Hepatocyte (in vitro differentiated cells): ENCODE results near the gene CDKN3.
"Not testable (repeated sequence)": the region's sequence is repeated elsewhere in the genome, so short reads cannot be mapped to it uniquely, and the experiment has no call there.

Experiments used
- EZH2 ChIP-seq: fragments of 200-600 bp; sonication (generic); IDR thresholded peaks from 2 replicates; pipeline ENCODE4 v1.6.1; 2016; ENCODE audit warnings: antibody characterized with exemption, mild to moderate bottlenecking, borderline replicate concordance
- TF ChIP-seq, protein P1 (sequence below): fragments of 200-600 bp; sonication (generic); IDR thresholded peaks from 2 replicates; pipeline ENCODE4 v1.5.1; 2016; ENCODE audit warnings: antibody characterized with exemption, mild to moderate bottlenecking; ENCODE audit not compliant: poor library complexity

DNA sequence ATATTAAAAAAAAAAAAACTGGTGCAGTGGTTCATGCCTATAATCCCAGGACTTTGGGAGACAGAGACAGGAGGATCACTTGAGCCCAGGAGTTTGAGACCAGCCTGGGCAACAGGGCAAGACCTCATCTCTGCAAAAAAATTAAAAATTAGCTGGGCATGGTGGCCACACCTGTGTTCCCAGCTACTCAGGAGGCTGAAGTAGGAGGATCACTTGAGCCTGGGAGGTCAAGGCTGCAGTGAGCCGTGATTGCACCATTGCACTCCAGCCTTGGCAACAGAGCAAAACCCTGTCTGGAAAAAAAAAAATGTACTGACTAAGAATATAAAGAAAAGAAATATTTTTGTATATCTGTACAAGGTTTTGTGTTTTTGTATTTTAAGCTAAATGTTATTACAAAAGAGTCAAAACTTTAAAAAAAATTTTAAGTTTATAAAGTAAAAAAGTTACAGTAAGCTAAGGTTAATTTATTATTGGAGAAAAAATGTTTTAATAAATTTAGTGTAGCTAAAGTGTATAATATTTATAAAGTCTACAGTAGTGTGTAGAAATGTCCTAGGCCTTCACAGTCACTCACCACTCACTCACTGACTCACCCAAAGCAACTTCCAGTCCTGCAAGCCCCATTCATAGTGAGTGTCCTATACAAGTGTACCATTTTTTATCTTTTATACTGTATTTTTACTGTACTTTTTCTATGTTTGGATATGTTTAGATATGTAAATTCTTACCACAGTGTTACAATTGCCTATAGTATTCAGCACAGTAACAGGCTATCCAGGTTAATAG is 60.2 kb downstream of the CDKN3 start:
- not testable (repeated sequence) for TF ChIP-seq EZH2
- TF ChIP-seq, protein P1, sequence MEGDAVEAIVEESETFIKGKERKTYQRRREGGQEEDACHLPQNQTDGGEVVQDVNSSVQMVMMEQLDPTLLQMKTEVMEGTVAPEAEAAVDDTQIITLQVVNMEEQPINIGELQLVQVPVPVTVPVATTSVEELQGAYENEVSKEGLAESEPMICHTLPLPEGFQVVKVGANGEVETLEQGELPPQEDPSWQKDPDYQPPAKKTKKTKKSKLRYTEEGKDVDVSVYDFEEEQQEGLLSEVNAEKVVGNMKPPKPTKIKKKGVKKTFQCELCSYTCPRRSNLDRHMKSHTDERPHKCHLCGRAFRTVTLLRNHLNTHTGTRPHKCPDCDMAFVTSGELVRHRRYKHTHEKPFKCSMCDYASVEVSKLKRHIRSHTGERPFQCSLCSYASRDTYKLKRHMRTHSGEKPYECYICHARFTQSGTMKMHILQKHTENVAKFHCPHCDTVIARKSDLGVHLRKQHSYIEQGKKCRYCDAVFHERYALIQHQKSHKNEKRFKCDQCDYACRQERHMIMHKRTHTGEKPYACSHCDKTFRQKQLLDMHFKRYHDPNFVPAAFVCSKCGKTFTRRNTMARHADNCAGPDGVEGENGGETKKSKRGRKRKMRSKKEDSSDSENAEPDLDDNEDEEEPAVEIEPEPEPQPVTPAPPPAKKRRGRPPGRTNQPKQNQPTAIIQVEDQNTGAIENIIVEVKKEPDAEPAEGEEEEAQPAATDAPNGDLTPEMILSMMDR: not testable (repeated sequence)
